Activated naive CD4-positive, alpha-beta T cell treated with anti-CD3 and anti-CD28 coated beads, Interleukin-2, amount 50 U/mL, for 72 hours (primary cell): ENCODE data around the gene KLKB1. TPM values are rescaled to one million over a fixed set of nuclear protein-coding genes. Genes with fewer than 3 reads are reported as not detected.

ENCODE experiments used
- total RNA-seq, 2 donors: library from RNA; stranded (reverse); gene quantifications; one replicate each; pipeline ENCODE4 v1.2.3, GENCODE V29; 2022

The KLKB1 gene
- total RNA-seq, 2 donors from 2014 or later = 0.45 TPM; not detected in 1

Other genes starting within 250 kb of the KLKB1 start
- gene TLR3, start 158.4 kb upstream of the KLKB1 start, total RNA-seq = under 1 TPM in 1 of 2 donors, not detected in 1; 0.10 TPM
- 1 to 10 TPM in 1 of 2 donors, under 1 TPM in 1; 0.97 to 5.1 TPM for gene FAM149A, start 122.8 kb upstream of the KLKB1 start, total RNA-seq
- gene CYP4V2, start 35.9 kb upstream of the KLKB1 start, total RNA-seq = 1 to 10 TPM in 1 of 2 donors, under 1 TPM in 1; 0.36 to 6.1 TPM
- gene F11, start 38.7 kb downstream of the KLKB1 start, total RNA-seq = not detected